IPS-18c (cell line): Measurements from ENCODE around the gene SNAPC2.
"Not testable (repeated sequence)": the region's sequence is repeated elsewhere in the genome, so short reads cannot be mapped to it uniquely, and the experiment has no call there.

Source experiments
- H3K4me3 ChIP-seq: 2 replicates; pipeline ENCODE4 v1.7.0; 2013; ENCODE audit warnings: low read depth, mild to moderate bottlenecking, low read length, moderate library complexity; ENCODE audit not compliant: insufficient read depth
- H3K9me3 ChIP-seq: one replicate; pipeline ENCODE4 v1.6.1; 2013; ENCODE audit warnings: mild to moderate bottlenecking, low read length, moderate library complexity; ENCODE audit not compliant: control insufficient read depth, insufficient read depth

The SNAPC2 gene

DNA sequence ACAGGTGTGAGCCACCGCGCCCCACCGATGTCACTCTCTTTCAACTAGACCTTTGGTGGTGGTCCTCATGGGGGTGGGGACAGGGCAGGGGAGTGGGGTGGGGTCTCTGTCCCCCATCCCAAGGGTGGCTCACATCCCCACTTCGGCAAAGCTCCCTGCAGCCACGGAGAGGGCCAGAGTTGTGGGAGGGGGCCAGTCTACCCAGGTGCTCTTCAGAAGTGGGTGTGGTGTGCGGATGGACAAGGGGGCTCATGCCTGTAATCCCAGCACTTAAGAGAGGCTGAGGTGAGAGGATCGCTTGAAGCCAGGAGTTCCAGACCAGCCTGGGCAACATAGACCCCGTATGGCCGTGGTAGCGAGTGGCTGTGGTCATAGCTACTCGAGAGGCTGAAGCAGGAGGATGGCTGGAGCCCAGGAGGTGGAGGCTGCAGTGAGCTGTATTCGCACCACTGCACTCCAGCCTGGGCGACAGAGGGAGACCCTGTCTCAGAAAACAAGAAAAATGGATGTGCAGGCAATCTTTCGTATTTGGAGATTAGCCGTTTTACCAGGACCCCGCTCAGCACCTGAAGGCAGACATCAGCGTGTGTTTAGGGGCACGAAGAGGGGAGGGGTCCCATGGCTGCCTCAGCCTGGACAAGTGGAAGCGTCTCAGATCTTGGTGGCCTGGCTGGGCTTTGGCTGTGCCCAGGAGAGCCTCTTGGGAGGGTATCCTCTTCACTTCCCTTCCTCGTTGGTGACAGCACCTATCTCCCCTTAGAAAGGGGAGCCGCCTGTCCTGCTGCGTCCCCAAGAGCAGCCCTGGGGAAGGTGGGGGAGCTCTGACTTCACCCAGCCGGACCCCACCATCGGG lies 4.7 kb upstream of the SNAPC2 start:
- no peaks in the 10 kb centered on the region for H3K9me3 ChIP-seq
- H3K4me3 ChIP-seq: peak overlapping the region; percentile 55; the same call in 1 of the 2 replicates

DNA sequence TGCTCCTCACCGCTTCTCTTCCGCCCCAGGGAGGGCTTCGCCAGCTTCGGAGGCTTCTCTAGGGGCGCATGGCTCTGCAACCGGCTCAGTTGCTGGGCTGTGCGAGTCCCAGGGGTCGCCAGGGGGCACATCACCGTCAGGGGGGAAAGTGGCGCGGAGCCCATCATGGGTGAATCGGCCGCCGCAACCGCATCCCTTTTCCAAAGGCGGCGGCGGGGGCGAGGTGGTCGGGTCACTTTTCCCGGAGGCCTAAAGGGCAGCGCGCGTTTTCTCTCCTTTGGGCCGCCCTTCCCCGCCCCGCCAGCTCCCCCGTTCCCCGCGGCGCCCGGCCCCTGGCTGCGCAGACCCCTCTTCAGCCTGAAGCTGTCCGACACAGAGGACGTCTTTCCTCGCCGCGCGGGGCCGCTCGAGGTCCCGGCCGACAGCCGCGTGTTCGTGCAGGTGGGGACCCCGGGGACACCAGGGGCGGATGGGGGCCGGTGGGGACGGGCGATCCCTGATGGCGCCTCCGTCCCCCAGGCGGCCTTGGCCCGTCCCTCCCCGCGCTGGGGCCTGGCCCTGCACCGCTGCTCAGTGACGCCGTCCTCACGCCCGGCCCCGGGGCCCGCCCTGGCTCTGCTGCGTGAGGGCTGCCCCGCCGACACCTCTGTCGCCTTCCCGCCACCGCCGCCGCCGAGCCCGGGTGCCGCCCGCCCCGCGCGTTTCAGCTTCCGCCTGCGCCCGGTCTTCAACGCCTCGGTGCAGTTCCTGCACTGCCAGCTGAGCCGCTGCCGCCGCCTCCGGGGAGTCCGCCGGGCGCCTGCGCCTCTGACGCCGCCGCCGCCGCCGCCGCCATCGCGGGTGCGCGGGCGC lies 3.8 kb upstream of the SNAPC2 start:
- Histone ChIP-seq H3K4me3 (peak overlapping the region; percentile 55), H3K9me3 (no peaks in the 10 kb centered on the region)

DNA sequence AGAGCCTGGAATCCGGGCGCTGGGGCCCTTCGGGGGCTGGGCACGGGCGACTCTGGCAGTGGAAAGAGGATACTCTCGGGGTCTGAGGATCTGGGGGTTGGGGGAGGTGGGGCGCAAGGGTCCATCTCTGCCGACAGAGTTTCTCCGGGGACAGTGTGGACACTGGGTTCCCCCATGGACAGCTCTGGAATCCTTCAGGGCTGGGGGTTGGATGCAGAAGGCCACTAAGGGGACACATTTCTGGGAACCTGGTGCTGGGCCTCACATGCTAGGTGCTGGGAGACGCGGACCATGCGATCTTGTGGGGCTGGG lies 3.2 kb upstream of the SNAPC2 start:
- no peaks in the 10 kb centered on the region for H3K9me3 ChIP-seq
- peak overlapping the region; percentile 55 for H3K4me3 ChIP-seq

DNA sequence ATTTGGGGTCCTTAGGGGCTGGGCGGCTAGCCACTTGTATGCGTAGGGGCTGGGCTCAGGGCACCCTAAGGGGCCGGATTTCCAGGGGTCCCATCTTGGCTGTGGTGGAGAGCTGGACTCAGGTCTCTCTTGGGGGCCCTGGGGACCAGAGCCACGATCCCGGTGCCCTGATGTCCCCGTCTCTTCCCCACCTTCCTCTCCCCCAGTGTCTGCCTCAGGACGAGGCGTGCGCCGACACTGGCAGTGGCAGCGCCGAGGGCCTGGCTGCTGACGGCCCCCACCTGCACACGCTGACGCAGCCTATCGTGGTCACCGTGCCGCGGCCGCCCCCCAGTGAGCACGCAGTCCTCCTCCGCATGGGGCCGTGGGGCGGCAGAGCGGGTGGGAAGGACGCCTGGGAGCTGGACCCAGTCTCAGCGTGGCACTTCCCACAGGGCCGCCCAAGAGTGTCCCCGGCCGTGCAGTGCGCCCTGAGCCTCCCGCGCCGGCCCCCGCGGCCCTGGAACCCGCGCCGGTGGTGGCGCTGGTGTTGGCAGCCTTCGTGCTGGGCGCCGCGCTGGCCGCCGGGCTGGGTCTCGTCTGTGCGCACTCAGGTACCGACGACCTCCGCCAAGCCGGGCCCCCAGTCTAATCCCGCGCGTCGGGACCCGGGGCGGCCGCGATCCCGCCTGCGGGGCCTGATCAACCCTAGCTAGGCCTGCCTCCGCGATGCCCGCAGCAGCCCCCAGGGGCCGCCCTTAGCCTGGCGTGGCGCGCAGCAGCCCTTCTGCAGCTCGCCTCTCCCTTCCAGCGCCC lies 2.7 kb upstream of the SNAPC2 start:
- Histone ChIP-seq H3K4me3 (peak overlapping the region; percentile 55), H3K9me3 (no peaks in the 10 kb centered on the region)

DNA sequence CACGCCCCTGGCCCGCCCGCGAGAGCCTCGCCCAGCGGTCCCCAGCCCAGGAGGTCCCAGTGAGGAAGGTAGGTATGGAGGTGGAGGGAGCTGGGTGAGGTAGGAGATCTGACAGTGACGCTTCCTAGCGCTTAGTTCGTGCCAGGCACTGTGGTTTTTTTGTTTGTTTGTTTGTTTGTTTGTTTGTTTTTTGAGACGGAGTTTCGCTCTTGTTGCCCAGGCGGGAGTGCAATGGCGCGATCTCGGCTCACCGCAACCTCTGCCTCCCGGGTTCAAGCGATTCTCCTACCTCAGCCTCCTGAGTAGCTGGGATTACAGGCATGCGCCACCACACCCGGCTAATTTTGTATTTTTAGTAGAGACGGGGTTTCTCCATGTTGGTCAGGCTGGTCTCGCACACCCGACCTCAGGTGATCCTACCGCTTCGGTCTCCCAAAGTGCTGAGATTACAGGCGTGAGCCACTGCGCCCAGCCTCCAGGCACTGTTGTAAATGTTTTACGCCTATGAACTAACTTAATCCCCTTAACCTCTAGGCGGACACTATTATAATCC lies 2.0 kb upstream of the SNAPC2 start:
- H3K4me3 ChIP-seq: peak overlapping the region; percentile 55
- not testable (repeated sequence) for H3K9me3 ChIP-seq

DNA sequence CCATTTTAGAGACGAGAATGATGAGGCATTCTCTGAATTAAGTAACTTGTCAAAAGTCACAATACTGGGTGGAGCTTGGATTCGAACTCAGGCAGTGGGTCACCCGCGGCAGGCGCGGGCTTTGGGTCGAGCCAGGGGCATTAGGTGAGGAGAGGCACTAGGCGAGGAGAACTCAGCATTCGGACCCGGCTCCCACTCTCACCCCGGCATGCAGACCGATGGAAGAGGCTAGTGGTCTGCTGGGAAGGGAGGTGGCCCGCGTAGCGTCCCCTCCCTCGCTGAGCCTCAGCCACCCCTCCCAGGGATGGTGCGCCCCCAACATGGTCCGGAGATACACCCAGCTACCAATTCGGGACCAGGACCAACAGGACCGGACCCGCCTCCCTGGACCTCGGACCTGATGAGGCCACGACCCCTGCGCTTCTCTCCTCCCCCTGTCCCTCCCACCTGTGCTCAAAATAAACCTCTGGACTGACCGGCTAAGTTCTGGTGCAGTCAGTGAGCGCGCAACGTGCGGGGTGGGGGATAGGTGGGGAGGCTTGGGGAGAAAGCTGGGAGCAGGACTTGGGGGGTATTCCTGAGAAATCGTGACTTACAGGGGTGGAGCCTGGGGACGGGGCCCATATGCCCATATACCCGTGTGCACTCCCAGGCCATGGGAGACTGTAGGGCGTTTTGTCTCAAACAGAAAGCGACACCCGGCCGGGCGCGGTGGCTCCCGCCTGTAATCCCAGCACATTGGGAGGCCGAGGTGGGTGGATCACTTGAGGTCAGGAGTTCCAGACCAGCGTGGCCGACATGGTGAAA lies 1.3 kb upstream of the SNAPC2 start:
- no peak overlapping the region for H3K4me3 ChIP-seq

DNA sequence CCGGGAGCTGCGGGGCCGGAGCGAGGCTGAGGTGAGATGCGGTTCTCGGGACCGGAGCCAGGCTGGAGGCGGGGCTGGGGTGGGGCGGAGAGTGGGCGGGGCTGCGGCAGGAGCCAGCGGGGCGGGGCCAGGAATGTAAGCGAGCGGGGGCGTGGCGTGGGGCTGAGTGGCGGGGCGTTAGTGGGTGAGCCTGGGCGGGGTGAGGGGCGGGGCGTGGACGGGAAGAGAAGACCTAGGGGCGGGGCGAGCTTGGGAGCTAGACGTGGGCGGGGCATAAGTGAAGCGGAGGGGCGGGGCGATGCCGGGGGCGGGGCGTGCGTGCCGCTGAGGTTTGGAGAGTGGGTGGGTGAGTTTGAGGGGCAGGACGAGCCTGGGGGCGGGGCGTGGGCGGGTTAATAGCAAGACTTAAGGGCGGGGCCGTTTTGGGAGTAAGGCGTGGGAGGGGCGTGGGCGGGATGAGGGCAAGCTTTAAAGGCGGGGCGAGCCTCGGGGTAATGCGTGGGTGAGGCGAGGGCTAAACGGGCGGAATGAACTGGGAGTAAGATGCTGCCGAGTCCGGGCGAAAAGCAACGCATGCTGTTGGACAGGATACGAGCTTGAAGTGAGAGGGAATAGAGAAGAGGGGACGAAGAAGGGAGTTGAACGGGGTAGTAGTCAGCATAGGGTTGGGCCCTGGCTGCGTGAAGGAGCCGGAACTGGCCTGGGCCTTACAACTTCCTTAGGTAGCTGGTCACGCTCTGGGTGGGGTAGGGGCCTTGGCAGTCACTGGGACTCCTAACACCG lies 572 bp downstream of the SNAPC2 start:
- Histone ChIP-seq H3K4me3 (peak overlapping the region; percentile 96), H3K9me3 (no peaks in the 10 kb centered on the region)

More for the DNA sequence above, 1.3 kb upstream of the SNAPC2 start:
- no peaks in the 10 kb centered on the region for H3K9me3 ChIP-seq

DNA sequence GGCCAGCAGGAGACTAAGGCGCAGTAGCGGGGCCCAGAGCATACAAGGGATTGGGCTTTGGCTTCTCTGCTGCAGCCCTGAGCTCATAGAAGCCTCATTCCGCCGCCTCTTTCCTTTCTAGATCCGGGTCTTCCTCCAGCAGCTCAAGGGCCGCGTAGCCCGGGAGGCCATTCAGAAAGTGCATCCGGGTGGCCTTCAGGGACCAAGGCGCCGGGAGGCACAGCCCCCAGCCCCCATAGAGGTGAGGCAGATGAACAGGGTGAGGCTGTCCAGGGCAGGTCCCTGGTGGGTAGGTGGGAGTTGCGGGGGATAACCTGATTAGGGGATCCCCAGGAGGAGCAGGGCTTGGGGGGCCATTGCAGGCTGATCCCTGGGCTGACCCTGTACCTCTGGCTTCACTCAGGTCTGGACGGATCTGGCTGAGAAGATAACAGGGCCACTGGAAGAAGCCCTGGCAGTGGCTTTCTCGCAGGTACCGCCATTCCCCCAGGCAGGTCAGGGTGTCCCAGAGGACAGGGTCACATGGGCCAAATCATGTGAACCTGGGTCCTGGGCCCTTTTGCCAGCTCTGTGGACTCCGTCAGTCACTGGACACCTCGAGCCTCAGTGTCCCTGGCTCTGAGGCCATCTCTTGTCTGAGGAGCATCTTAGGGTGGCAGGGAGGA lies 1.3 kb downstream of the SNAPC2 start:
- H3K9me3 ChIP-seq: no peaks in the 10 kb centered on the region
- H3K4me3 ChIP-seq: peak overlapping the region; percentile 56

DNA sequence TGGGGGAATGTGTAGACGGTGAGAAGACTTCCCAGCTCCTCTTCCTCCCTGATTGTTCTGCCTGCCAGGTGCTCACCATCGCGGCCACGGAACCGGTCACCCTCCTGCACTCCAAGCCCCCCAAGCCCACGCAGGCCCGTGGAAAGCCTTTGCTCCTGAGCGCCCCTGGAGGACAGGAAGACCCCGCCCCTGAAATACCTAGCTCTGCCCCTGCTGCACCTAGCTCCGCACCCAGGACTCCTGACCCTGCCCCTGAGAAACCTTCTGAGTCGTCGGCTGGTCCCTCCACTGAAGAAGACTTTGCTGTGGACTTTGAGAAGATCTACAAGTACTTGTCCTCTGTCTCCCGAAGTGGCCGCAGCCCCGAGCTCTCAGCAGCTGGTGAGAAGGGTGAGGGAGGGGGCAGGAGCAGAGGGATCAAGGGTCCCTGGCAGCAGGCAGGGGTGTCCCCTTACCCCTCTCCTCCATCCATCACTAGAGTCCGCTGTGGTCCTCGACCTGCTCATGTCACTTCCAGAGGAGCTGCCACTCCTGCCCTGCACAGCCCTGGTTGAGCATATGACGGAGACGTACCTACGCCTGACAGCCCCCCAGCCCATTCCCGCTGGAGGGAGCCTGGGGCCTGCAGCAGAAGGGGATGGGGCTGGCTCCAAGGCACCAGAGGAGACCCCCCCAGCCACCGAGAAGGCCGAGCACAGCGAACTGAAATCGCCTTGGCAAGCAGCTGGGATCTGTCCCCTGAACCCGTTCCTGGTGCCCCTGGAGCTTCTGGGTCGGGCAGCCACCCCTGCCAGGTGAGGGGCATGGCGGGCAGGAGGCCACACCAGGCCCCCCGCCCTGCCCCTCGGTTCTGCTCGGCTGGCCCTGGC lies 2.1 kb downstream of the SNAPC2 start:
- H3K4me3 ChIP-seq: peak overlapping the region; percentile 56; the same call in 1 of the 2 replicates
- no peaks in the 10 kb centered on the region for H3K9me3 ChIP-seq

DNA sequence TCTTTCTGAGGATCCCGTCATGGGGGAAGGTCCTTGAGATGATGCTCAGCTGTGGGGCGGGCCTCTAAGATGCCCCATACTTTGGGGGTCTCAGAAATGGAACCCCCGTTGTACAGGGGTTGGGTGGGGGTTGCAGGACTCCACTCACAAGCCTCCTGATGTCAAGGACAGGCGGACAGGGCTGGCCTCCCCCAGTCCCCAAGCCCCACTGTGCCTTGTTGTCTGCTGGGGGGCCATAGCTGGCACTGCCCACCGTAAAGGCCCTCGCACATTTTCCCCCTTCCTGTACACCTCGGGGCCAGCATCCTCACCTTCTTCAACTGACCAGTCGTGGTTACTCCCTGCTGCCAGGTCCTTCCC lies 2.7 kb downstream of the SNAPC2 start:
- H3K9me3 ChIP-seq: no peaks in the 10 kb centered on the region
- no peak overlapping the region for H3K4me3 ChIP-seq

DNA sequence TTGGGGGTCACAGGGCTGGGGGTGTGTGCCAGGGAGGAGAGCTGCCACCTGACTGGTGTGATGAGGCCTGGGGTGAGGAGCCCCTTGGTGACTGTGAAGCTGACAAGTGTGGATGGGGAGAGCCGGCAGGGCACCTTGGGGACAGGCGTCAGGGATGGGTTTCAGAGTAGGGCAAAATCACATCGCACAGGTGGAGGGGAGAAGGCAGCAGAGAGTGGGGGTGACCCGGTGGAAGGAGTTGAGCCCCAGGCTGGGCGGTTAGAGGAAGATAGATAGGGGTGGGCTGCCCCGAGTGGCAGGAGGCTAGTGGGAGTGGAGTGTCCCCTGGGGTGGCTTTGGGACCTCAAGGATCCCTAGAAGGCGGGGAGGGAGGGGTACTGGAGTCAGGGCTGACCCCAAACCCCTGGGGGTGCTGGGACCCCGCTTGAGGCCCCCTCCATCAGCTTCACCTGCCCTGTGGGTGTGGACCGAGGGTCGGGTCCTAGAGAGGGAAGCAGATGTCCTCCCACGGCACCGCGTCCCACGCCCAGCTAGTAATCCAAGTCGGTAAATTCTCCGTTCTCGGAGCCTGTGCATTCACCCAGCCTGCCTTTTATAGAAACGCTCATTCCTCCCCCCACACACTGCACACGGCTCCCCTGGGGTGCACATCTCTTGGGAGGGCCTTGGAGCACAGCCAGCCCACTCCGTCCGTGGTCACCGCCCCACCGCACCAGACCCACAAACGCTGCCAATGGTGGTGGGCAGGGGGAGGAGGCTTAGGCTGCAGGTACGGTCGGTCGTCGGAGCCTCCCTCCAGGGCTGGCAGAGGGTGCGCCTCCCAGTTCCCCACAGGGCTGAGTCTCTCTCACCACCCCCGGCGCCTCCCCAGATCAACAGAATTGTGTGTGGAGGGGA lies 3.4 kb downstream of the SNAPC2 start:
- Histone ChIP-seq H3K9me3 (no peaks in the 10 kb centered on the region), H3K4me3 (no peak overlapping the region)

DNA sequence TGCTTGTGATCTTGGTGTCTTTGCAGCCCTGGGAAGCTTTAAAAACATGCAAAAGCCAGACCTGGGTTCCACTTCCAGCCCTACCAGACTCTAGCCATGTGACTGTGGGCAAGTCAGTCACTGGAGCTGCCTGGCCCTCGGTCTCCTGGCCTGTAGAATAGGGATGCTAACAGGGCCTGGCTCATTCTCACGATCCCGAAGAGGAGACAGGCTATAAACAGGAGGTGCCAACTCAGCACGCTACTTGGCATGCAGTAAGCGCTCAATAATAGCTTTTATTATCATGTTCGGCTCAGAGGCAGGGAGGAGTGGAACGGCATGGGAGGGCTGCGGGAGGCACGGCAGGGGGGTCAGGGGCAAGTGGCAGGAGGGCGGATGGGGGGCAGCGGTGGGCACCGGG lies 4.1 kb downstream of the SNAPC2 start:
- no peaks in the 10 kb centered on the region for H3K9me3 ChIP-seq
- no peak overlapping the region for H3K4me3 ChIP-seq

DNA sequence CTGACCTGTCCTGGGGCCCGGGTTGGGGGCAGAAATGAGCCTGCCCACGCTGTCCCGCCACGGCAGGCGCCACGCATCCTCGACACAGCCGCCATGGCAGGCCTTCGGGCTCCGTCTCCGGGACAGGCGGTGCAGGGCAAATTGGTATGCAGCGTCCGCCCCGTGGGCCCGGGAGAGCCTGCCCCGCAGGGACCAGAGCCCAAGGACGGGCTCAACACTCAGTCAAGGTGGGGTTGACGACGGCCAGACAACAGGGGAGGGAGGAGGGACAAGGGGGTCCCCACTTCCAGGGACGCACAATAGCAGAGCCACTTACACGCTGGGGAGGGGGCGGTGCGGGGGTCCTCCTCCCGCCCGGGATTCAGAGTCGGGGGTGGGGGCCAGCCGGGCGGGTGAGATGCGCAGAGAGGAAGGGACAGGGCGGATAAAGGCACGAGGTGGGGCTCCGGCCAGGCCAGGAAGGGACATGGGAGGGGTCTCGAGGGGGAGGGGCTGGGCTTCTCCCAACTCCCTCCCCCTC lies 4.6 kb downstream of the SNAPC2 start:
- H3K4me3 ChIP-seq: peak overlapping the region; percentile 62; the same call in 1 of the 2 replicates
- H3K9me3 ChIP-seq: no peaks in the 10 kb centered on the region
